Umbilical cord (tissue), 2 donors: ENCODE data around the gene JMY. TPM values are rescaled to one million over a fixed set of nuclear protein-coding genes. Genes with fewer than 3 reads are reported as not detected.

Experiments used
- DNase-seq: peaks from one replicate; pipeline ENCODE4 v3.0.0-alpha.2; 2015; ENCODE audit warnings: low spot score
- total RNA-seq: library from RNA; depleted of rRNA; stranded (reverse); fragments of >200 nt; gene quantifications from one replicate; pipeline ENCODE4 v1.2.3, GENCODE V29; 2014; ENCODE audit warnings: low replicate concordance; ENCODE audit not compliant: insufficient read depth

JMY gene
- total RNA-seq, 1 donor from 2014 or later: 19.7 TPM

- DNase-seq: peak; percentile 8
Measured at GRCh38 chr5:79236970-79237739, 1.2 kb downstream of the JMY start.

- DNase-seq: no peak
Measured at GRCh38 chr5:79237740-79238560, 2.0 kb downstream of the JMY start.

- no peak for DNase-seq
Measured at GRCh38 chr5:79240561-79240960, 4.6 kb downstream of the JMY start.

GRCh38 chr5:79241535-79241979 lies 5.6 kb downstream of the JMY start:
- DNase-seq: no peak

DNA sequence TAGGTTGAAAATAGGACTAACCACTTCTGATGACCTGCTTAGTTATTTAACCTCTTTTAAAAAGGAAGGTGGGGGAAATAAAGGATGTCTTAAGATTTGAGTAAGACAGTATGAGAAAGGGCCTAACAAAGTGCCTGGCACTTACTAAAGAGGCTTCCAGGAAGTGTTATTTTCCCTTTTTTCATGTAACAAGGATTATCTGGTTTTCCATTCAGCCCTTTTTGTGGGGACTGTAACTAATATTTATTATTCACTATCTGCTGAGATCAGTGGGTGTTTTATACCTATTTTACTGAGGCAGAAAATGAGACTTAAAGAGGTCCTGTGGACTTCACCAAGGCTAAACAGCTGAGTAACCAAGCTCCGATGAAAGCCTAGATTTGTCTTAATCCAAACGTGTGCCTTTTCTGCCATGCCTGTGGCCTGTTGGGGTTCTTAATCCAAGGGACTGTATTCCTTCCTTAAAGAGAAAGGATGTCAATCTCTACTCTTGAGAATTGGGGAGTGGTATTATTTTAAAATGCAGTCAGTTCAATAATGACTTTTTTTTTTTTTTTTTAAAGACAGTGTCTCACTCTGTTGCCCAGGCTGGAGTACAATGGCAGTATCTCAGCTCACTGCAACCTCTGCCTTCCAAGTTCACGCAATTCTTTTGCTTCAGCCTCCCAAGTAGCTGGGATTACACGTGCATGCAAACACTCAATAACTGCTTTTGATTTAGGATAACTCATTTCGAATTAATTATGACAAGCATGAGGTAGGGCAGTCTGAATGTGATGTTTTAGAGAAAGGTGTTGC lies 6.5 kb downstream of the JMY start:
- no peak for DNase-seq

DNA sequence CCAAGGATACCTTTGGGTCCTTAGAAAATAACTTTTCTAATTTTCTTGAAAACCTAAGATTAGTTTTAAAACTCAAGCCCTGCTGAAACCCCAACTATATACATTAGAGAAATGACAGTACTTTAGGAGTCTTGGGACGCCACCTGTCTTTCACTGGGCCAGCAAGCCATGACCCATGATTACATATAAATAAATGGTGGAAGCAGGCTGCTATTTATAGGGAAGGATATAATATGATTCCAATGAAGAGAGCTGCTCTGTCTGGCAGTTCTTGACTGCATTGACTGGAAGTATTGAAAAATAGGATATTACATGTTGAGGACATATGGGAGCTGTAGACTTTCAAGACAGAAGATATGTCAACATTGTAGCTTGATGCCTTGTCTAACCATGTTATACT lies 7.3 kb downstream of the JMY start:
- DNase-seq: no peak

- DNase-seq: peak; percentile 17
Measured at GRCh38 chr5:79254067-79254466, 18.1 kb downstream of the JMY start.

- no peak for DNase-seq
Measured at GRCh38 chr5:79255786-79256557, 20.0 kb downstream of the JMY start.

- DNase-seq: no peak
Measured at GRCh38 chr5:79256563-79256962, 20.6 kb downstream of the JMY start.

DNA sequence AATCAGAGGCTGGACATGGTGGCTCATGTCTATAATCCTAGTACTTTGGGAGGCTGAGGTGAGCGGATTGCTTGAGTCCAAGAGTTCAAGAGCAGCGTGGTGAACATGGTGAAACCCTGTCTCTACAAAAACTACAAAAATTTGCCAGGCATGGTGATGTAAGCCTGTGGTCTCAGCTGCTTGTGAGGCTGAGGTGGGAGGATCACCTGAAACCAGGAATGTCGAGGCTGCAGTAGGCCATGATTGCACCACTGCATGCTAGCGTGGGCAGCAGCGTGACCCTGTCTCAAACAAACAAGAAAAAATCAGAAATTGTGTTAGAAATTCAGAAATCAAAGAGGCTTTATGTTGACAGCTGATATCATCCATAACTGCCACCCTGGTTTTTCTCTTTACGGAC lies 21.4 kb downstream of the JMY start:
- no peak for DNase-seq

DNA sequence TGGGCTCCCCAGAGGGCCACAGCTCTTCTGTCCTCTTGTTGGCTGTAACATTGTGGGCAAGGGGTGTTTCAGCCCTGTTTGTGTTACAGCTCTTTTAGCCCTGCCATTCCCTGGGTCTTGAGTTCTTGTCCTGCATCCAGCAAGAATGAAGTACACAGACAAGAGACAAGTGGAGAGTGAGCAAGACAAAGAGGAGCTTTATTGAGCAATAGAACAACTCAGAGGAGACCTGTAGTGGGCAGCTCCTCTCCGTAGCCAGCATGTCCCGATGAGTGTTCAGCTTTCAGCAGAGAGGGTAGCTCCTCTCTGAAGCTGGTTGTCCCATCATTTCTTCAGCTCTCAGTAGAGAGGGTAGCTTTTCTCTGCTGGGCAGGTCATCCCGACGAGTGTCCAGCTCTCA lies 22.9 kb downstream of the JMY start:
- DNase-seq: no peak

DNA sequence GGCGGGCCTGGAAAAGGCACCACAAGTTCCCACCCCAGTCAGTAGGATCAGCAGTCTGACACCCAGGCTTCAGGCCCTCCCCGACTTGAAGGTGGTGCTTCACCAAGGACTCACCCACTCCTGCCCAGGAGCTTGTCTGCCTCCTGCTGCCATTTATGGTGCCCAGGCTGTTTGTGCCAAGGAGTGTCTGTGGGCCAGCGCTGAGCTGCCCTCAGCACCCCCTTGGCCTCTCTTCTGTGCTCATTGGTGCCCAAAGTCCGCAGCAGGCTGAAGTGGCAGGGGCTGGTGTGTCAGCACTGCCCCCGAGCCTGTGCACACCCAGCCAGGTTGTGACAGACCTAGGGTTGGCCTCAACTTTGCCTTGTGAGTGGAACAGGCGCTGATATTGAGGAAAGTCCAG lies 23.5 kb downstream of the JMY start:
- DNase-seq: no peak

- DNase-seq: no peak
Measured at GRCh38 chr5:79259810-79260209, 23.9 kb downstream of the JMY start.

GRCh38 chr5:79261897-79262296 lies 26.0 kb downstream of the JMY start:
- DNase-seq: no peak

DNA sequence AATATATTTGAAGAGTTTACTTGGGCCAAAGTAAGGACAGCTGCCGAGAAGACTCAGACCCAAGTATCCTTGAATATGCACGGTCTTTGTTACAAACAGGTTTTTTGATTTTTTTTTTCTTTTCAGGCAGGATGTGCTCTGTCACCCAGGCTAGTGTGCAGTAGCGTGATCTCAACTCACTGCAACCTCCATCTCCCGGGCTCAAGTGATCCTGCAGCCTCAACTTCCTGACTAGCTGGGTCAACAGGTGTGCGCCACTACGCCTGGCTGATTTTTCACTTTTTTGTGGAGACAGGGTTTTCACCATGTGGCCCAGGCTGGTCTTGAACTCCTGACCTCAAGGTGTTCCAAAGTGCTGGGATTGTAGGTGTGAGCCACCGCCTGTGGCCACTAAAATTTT lies 27.4 kb downstream of the JMY start:
- DNase-seq: no peak

- no peak for DNase-seq
Measured at GRCh38 chr5:79267180-79267579, 31.2 kb downstream of the JMY start.

- DNase-seq: no peak
Measured at GRCh38 chr5:79269733-79270166, 33.8 kb downstream of the JMY start.

DNA sequence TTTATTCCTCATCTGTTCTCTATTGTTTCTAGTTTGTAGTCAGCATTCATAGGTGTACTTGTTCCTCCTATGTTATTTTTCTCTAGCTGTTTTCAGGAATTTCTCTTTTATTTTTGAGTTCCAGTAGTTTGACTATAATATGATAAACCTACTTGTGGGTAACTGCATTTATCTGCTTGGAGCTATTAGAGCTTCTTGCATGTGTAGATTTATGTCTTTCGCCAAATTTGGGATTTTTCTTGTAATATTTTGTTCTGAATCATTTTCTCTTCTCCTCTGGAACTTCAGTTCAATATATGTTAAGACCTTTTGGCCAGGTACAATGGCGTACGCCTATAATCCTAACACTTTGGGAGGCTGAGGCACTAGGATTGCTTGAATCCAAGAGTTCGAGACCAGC lies 37.4 kb downstream of the JMY start:
- DNase-seq: no peak

DNA sequence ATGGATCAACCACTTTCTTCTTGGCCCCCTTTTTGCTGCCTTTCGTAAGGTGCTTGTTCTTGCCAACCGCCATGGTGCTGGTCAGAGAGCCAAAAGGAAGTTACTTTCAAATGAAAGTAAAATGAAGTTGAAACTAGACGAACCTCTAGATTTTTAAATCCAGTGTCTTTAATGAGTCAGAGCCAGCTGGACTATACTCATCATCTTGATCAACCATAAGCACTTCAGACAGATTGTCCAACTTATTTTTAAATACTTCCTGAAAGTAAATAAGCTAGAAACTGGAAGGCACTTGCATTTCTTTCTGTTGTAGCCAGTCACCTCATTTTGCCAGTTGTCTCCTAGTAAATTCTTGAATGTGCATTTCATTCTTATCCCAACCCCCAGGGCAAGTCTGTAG lies 48.9 kb downstream of the JMY start:
- DNase-seq: no peak

DNA sequence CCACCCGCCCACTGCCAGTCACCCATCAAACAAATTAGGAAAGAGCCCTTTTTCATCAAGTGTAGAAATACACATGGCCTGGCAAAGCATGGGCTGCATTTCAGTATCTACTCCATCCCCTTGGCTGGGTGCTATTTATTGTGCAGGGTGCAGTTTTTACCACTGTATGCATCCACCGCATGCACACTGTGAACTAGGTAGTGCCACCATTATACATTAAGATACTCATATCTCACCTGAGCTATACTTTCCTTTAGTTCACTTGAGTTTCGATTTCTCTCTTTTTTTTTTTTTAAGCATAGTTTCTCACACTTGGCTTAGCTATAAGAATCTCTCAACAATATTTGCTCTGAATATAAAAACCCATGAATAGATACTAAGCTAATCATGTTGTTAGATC lies 49.4 kb downstream of the JMY start:
- DNase-seq: no peak

- DNase-seq: no peak
Measured at GRCh38 chr5:79285833-79286232, 49.9 kb downstream of the JMY start.
